BLaER1 treated with 17β-estradiol and CSF1 and Interleukin-3, amounts not matched to agents 10 nM and 100 nM (cell line): Measurements from ENCODE around the gene KCNS3.
A peak's percentile ranks its signal among the peaks of the same experiment; 100 is the strongest.

Experiments used
- H3K27ac ChIP-seq, 11 experiments: shearing (Covaris generic); formaldehyde crosslinking; 2 replicates each; pipeline ENCODE4 v1.8.1; 2022
- H3K27me3 ChIP-seq, 11 experiments: shearing (Covaris generic); formaldehyde crosslinking; 2 replicates each; pipeline ENCODE4 v1.8.1; 2022
- H3K36me3 ChIP-seq, 11 experiments: shearing (Covaris generic); formaldehyde crosslinking; 2 replicates each; pipeline ENCODE4 v1.8.1; 2022
- H3K4me1 ChIP-seq, 10 experiments: shearing (Covaris generic); formaldehyde crosslinking; 2 replicates each; pipeline ENCODE4 v1.8.1; 2022
- H3K4me2 ChIP-seq, 11 experiments: shearing (Covaris generic); formaldehyde crosslinking; 2 replicates each; pipeline ENCODE4 v1.8.1; 2022
- H3K4me3 ChIP-seq, 10 experiments: shearing (Covaris generic); formaldehyde crosslinking; 2 replicates each; pipeline ENCODE4 v1.8.1; 2022
- H3K9ac ChIP-seq, 11 experiments: shearing (Covaris generic); formaldehyde crosslinking; 2 replicates each; pipeline ENCODE4 v1.8.1; 2022
- H3K9me3 ChIP-seq, 11 experiments: shearing (Covaris generic); formaldehyde crosslinking; replicated peaks in 1 of 11; 2 replicates each; pipeline ENCODE4 v1.8.1; 2022
- H4K20me1 ChIP-seq, 11 experiments: shearing (Covaris generic); formaldehyde crosslinking; 2 replicates each; pipeline ENCODE4 v1.8.1; 2022
- Cebpa-rat ChIP-seq, 11 experiments: shearing (Covaris generic); IDR thresholded peaks; 2 replicates each; pipeline ENCODE4 v1.8.1; 2022

Gene KCNS3

GRCh38 chr2:17894005-17894404 is 15.5 kb downstream of the KCNS3 start:
- Histone ChIP-seq H3K36me3 (peaks cover 0 to 25% (median 5%) of the 10 kb centered on the region in 11 experiments; a peak in 5 of 22 replicates), H4K20me1 (peaks cover 0 to 25% (median 0%) of the 10 kb centered on the region in 11 experiments; a peak in 4 of 22 replicates), H3K9ac (no peak overlapping the region), H3K9me3 (peaks cover 41 to 52% (median 47%) of the 10 kb centered on the region in 11 experiments), H3K27ac (no peak overlapping the region), H3K4me1 (no peaks in the 10 kb centered on the region; a peak in 1 of 20 replicates), H3K27me3 (no peaks in the 10 kb centered on the region), H3K4me2 (no peak overlapping the region), H3K4me3 (no peak overlapping the region)
- TF ChIP-seq Cebpa-rat (IDR thresholded peaks at IDR 0.05): no peak

- Histone ChIP-seq H3K27me3 (no peaks in the 10 kb centered on the region), H3K9ac (no peak overlapping the region), H3K4me2 (no peak overlapping the region), H4K20me1 (peaks cover 0 to 25% (median 0%) of the 10 kb centered on the region in 11 experiments; a peak in 4 of 22 replicates), H3K9me3 (peaks cover 35 to 49% (median 46%) of the 10 kb centered on the region in 11 experiments), H3K36me3 (peaks cover 0 to 25% (median 5%) of the 10 kb centered on the region in 11 experiments; a peak in 5 of 22 replicates), H3K27ac (no peak overlapping the region), H3K4me1 (peaks cover 0 to 2% (median under 1%) of the 10 kb centered on the region in 10 experiments; a peak in 7 of 20 replicates), H3K4me3 (no peak overlapping the region)
- no peak for TF ChIP-seq Cebpa-rat (IDR thresholded peaks at IDR 0.05)
Measured at GRCh38 chr2:17894556-17894955, 16.1 kb downstream of the KCNS3 start.

- TF ChIP-seq Cebpa-rat (IDR thresholded peaks at IDR 0.05): no peak
- peaks cover 13 to 24% (median 20%) of the 10 kb centered on the region in 11 experiments; a peak in 17 of 22 replicates for H3K9me3 ChIP-seq
Measured at GRCh38 chr2:17899871-17900270, 21.4 kb downstream of the KCNS3 start.

DNA sequence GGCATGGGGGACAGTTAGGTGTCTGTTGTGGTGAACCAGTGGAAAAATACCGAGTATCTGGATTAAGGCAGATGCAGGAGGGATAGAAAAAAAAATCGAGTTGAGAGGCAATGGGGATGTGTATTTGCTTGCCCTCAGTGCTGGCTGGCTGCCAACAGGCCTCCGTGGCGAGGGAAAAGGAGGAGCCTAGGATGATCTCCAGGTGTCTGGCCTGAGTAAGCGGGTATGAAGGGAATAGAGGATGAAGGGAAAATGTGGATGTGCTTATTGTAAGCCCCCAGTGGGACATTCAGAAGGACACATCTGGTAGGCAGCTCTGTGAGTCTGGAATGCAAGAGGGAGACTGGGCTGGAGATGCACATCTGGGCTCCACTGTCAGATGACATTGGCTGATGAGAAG is 22.8 kb downstream of the KCNS3 start:
- no peak for TF ChIP-seq Cebpa-rat (IDR thresholded peaks at IDR 0.05)
- Histone ChIP-seq H3K9ac (no peak overlapping the region), H3K4me2 (peak overlapping the region; percentile 4 to 46 (median 33); a peak in 20 of 22 replicates), H3K27ac (no peak overlapping the region), H3K27me3 (no peaks in the 10 kb centered on the region), H4K20me1 (peaks cover 0 to 11% (median 0%) of the 10 kb centered on the region in 11 experiments; a peak in 2 of 22 replicates), H3K36me3 (peaks cover 0 to 21% (median 3%) of the 10 kb centered on the region in 11 experiments; a peak in 3 of 22 replicates), H3K9me3 (peaks cover 13 to 27% (median 21%) of the 10 kb centered on the region in 11 experiments; a peak in 17 of 22 replicates), H3K4me3 (no peak overlapping the region), H3K4me1 (peaks cover 7 to 21% (median 17%) of the 10 kb centered on the region in 10 experiments; a peak in 19 of 20 replicates)

More at GRCh38 chr2:17899871-17900270, 21.4 kb downstream of the KCNS3 start:
- Histone ChIP-seq H4K20me1 (peaks cover 0 to 15% (median 0%) of the 10 kb centered on the region in 11 experiments; a peak in 2 of 22 replicates), H3K36me3 (peaks cover 0 to 25% (median 4%) of the 10 kb centered on the region in 11 experiments; a peak in 4 of 22 replicates), H3K27me3 (no peaks in the 10 kb centered on the region), H3K9ac (no peak overlapping the region), H3K27ac (no peak overlapping the region), H3K4me3 (no peak overlapping the region), H3K4me1 (peaks cover 7 to 21% (median 17%) of the 10 kb centered on the region in 10 experiments; a peak in 19 of 20 replicates), H3K4me2 (peak overlapping the region in 5 of 11 experiments; percentile 2 to 48 (median 37); a peak in 7 of 22 replicates)

DNA sequence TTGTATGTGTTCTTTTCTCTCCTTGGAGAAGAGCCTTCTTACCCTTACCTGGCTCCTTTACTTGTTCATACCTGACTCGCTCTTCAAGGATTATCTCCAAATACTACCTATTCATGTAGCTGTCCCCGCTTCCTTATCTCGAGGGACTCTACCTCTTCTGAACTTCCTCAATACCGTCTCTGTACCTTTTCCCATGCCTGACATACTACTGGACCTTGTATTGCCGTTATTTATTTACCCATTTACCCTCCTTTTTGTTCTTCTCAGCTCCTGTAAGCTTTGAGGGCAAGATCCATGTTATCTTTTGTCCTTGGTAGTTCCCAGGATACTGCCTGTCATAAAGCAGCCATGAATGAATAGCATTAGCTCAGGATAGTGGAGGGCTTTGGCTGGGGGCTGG is 32.5 kb downstream of the KCNS3 start:
- TF ChIP-seq Cebpa-rat (IDR thresholded peaks at IDR 0.05): no peak
- H3K36me3 ChIP-seq: no peaks in the 10 kb centered on the region
- H3K9ac ChIP-seq: no peak overlapping the region
- H3K27ac ChIP-seq: peak overlapping the region in 2 of 11 experiments; percentile 2 to 19; a peak in 2 of 22 replicates
- no peak overlapping the region for H3K4me3 ChIP-seq
- no peaks in the 10 kb centered on the region for H3K27me3 ChIP-seq
- peaks cover 16 to 55% (median 54%) of the 10 kb centered on the region in 10 experiments for H3K4me1 ChIP-seq
- peak overlapping the region in 9 of 11 experiments; percentile 4 to 90 (median 74); a peak in 16 of 22 replicates for H3K4me2 ChIP-seq
- H4K20me1 ChIP-seq: peaks cover 0 to 6% (median 0%) of the 10 kb centered on the region in 11 experiments; a peak in 1 of 22 replicates
- peaks cover 0 to 27% (median 12%) of the 10 kb centered on the region in 11 experiments; a peak in 10 of 22 replicates for H3K9me3 ChIP-seq

DNA sequence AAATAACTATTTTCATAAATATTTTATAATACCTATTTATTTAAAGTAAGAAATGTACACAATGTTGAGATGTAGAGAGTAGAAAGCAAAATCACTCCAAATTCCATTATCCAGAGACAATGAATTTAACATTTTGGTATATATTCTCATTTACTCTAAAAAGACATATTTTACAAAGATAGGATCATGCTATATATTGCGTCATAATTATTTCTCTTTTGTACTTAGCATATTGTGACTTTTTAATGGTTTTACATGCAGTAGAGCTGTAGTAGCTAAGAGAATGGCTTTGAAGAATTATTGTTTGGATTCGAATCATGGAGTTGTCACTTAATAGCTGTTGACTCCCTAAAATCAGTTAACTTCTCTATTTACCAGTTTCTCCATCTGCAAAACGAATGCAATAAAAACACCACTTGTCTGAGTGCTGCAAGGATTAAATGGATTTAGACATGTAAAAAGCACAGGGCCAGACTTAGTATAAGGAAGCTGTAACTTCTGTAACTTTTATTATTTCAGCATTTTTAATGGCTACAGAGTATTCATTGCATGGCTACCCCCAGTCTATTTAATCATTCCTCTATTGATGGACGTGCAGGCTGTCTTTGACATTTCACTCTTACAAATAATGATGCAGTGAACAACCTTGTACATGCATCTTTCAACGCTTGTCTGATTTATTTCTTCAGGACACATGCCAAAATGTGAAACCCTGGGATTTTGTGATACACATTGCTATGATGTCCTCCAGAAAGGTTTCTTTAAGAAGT is 33.2 kb downstream of the KCNS3 start:
- H3K27me3 ChIP-seq: no peaks in the 10 kb centered on the region
- peak overlapping the region in 2 of 10 experiments; percentile 10 to 35; a peak in 3 of 20 replicates for H3K4me3 ChIP-seq
- H3K9me3 ChIP-seq: peaks cover 0 to 26% (median 12%) of the 10 kb centered on the region in 11 experiments; a peak in 10 of 22 replicates
- peak overlapping the region in 6 of 11 experiments; percentile 9 to 70 (median 53); a peak in 10 of 22 replicates for H3K27ac ChIP-seq
- no peak for TF ChIP-seq Cebpa-rat (IDR thresholded peaks at IDR 0.05)
- peaks cover 0 to 6% (median 0%) of the 10 kb centered on the region in 11 experiments; a peak in 1 of 22 replicates for H4K20me1 ChIP-seq
- peak overlapping the region in 5 of 11 experiments; percentile 12 to 63 (median 58); a peak in 5 of 22 replicates for H3K9ac ChIP-seq
- peak overlapping the region; percentile 68 to 90 (median 78); a peak in 21 of 22 replicates for H3K4me2 ChIP-seq
- H3K36me3 ChIP-seq: no peaks in the 10 kb centered on the region
- H3K4me1 ChIP-seq: peaks cover 16 to 62% (median 60%) of the 10 kb centered on the region in 10 experiments

- Histone ChIP-seq H3K4me2 (peak overlapping the region; percentile 68 to 90 (median 78)), H3K9me3 (peaks cover 0 to 21% (median 12%) of the 10 kb centered on the region in 11 experiments; a peak in 10 of 22 replicates), H4K20me1 (peaks cover 0 to 6% (median 0%) of the 10 kb centered on the region in 11 experiments; a peak in 1 of 22 replicates), H3K4me3 (peak overlapping the region in 7 of 10 experiments; percentile 3 to 44 (median 13); a peak in 6 of 20 replicates), H3K36me3 (no peaks in the 10 kb centered on the region), H3K27me3 (no peaks in the 10 kb centered on the region), H3K9ac (peak overlapping the region in 6 of 11 experiments; percentile 12 to 63 (median 47); a peak in 8 of 22 replicates), H3K27ac (peak overlapping the region in 9 of 11 experiments; percentile 9 to 70 (median 42); a peak in 16 of 22 replicates), H3K4me1 (peaks cover 16 to 62% (median 60%) of the 10 kb centered on the region in 10 experiments)
- TF ChIP-seq Cebpa-rat (IDR thresholded peaks at IDR 0.05): no peak
Measured at GRCh38 chr2:17912266-17912691, 33.8 kb downstream of the KCNS3 start.

- Histone ChIP-seq H3K4me1 (peaks cover 33 to 87% (median 81%) of the 10 kb centered on the region in 10 experiments), H3K9ac (no peak overlapping the region), H3K4me2 (peak overlapping the region in 9 of 11 experiments; percentile 1 to 82 (median 72); a peak in 10 of 22 replicates), H3K36me3 (peaks cover 0 to 5% (median 0%) of the 10 kb centered on the region in 11 experiments; a peak in 1 of 22 replicates), H4K20me1 (peaks cover 0 to 6% (median 0%) of the 10 kb centered on the region in 11 experiments; a peak in 1 of 22 replicates), H3K4me3 (no peak overlapping the region), H3K9me3 (no peaks in the 10 kb centered on the region), H3K27ac (no peak overlapping the region), H3K27me3 (no peaks in the 10 kb centered on the region)
- no peak for TF ChIP-seq Cebpa-rat (IDR thresholded peaks at IDR 0.05)
Measured at GRCh38 chr2:17915099-17915498, 36.6 kb downstream of the KCNS3 start.
